ENCODE results near the gene WNT9B. TPM values are rescaled to one million over a fixed set of nuclear protein-coding genes. Genes with fewer than 3 reads are reported as not detected.

The WNT9B gene
- total and polyA plus RNA-seq, 9 of the 15 experiments (the other 6 are each of a cell fraction or from before 2014, with no cell fraction given) = not detected

DNA sequence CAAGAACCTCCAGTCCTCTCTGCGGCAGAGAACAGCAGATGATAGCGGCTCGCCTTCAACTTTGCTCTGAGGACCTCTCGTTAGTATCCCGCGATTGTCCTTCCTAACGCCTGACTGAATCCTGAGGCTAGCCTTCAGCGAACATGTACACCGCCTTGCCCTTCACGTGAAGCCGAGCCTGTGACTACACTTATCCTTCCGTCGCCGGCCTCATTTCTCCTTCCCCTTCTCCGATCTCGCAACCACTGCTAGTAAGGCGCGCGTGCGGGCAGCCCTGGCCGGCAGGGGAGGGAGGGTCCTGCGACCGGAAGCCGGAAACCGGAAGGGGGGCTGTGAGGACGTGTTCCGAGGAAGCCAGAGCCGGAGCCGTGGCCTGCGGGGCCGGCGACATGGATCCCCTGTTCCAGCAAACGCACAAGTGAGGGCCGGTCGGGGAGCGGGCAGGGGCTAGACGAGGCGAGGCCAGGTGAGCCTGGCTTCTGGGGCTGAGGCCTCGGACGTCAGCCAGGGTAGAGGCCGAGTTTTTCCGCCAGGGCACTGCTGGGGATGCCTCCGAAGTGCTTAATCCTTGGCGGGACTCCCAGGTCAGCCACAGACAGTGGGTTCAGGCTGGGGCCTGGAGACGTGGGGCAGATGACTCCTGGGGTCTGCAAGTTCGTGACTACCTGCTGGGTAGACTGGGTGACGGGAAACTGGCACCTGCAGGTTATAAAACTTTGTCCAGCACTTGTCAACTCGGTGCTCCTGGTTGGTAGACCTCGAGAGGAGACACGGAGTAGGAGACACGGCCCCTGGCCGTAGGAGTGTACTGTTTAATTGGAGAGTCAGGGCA is 71.6 kb downstream of the WNT9B start, which contains the start of gene GOSR2 (continued):
- TF ChIP-seq ZNF584 (CRISPR knock-in tag; IDR thresholded peaks at IDR 0.05; ENCODE audit: low read depth) (no peak), MCM3 (IDR thresholded peaks at IDR 0.05) (no peak), BCOR (IDR thresholded peaks at IDR 0.05) (no peak), KLF13 (tag; IDR thresholded peaks at IDR 0.05; ENCODE audit: borderline replicate concordance, low read depth) (no peak), JUN (IDR thresholded peaks at IDR 0.05; ENCODE audit: borderline replicate concordance, low read depth, low read length) (0 out of 2 replicates have a peak, but pooled peaks have one; percentile 58), JUN (CRISPR knock-in tag; IDR thresholded peaks at IDR 0.05; ENCODE audit: borderline replicate concordance) (no peak), ARNT (IDR thresholded peaks at IDR 0.05) (peak in 1 of 2 experiments; percentile 85; a peak in 1 of 4 replicates), ZNF589 (CRISPR knock-in tag; IDR thresholded peaks at IDR 0.05; ENCODE audit: low read depth) (peak; percentile 53; the same call in 1 of the 2 replicates), FOXK1 (CRISPR knock-in tag; IDR thresholded peaks at IDR 0.05; ENCODE audit: borderline replicate concordance) (no peak), NRF1 (conservative IDR thresholded peaks at IDR 0.05 in 1 of 2, IDR thresholded peaks at IDR 0.05 in 1 of 2) (peak; percentile 49 to 50; a peak in 2 of 4 replicates), ZNF184 (CRISPR knock-in tag; IDR thresholded peaks at IDR 0.05) (no peak), MAFF (IDR thresholded peaks at IDR 0.05; ENCODE audit: low read length) (no peak)
- TF ChIP-seq, protein P1, sequence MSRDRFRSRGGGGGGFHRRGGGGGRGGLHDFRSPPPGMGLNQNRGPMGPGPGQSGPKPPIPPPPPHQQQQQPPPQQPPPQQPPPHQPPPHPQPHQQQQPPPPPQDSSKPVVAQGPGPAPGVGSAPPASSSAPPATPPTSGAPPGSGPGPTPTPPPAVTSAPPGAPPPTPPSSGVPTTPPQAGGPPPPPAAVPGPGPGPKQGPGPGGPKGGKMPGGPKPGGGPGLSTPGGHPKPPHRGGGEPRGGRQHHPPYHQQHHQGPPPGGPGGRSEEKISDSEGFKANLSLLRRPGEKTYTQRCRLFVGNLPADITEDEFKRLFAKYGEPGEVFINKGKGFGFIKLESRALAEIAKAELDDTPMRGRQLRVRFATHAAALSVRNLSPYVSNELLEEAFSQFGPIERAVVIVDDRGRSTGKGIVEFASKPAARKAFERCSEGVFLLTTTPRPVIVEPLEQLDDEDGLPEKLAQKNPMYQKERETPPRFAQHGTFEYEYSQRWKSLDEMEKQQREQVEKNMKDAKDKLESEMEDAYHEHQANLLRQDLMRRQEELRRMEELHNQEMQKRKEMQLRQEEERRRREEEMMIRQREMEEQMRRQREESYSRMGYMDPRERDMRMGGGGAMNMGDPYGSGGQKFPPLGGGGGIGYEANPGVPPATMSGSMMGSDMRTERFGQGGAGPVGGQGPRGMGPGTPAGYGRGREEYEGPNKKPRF (IDR thresholded peaks at IDR 0.05; ENCODE audit: low read depth, low read length) = no peak
- TF ChIP-seq, protein P2, sequence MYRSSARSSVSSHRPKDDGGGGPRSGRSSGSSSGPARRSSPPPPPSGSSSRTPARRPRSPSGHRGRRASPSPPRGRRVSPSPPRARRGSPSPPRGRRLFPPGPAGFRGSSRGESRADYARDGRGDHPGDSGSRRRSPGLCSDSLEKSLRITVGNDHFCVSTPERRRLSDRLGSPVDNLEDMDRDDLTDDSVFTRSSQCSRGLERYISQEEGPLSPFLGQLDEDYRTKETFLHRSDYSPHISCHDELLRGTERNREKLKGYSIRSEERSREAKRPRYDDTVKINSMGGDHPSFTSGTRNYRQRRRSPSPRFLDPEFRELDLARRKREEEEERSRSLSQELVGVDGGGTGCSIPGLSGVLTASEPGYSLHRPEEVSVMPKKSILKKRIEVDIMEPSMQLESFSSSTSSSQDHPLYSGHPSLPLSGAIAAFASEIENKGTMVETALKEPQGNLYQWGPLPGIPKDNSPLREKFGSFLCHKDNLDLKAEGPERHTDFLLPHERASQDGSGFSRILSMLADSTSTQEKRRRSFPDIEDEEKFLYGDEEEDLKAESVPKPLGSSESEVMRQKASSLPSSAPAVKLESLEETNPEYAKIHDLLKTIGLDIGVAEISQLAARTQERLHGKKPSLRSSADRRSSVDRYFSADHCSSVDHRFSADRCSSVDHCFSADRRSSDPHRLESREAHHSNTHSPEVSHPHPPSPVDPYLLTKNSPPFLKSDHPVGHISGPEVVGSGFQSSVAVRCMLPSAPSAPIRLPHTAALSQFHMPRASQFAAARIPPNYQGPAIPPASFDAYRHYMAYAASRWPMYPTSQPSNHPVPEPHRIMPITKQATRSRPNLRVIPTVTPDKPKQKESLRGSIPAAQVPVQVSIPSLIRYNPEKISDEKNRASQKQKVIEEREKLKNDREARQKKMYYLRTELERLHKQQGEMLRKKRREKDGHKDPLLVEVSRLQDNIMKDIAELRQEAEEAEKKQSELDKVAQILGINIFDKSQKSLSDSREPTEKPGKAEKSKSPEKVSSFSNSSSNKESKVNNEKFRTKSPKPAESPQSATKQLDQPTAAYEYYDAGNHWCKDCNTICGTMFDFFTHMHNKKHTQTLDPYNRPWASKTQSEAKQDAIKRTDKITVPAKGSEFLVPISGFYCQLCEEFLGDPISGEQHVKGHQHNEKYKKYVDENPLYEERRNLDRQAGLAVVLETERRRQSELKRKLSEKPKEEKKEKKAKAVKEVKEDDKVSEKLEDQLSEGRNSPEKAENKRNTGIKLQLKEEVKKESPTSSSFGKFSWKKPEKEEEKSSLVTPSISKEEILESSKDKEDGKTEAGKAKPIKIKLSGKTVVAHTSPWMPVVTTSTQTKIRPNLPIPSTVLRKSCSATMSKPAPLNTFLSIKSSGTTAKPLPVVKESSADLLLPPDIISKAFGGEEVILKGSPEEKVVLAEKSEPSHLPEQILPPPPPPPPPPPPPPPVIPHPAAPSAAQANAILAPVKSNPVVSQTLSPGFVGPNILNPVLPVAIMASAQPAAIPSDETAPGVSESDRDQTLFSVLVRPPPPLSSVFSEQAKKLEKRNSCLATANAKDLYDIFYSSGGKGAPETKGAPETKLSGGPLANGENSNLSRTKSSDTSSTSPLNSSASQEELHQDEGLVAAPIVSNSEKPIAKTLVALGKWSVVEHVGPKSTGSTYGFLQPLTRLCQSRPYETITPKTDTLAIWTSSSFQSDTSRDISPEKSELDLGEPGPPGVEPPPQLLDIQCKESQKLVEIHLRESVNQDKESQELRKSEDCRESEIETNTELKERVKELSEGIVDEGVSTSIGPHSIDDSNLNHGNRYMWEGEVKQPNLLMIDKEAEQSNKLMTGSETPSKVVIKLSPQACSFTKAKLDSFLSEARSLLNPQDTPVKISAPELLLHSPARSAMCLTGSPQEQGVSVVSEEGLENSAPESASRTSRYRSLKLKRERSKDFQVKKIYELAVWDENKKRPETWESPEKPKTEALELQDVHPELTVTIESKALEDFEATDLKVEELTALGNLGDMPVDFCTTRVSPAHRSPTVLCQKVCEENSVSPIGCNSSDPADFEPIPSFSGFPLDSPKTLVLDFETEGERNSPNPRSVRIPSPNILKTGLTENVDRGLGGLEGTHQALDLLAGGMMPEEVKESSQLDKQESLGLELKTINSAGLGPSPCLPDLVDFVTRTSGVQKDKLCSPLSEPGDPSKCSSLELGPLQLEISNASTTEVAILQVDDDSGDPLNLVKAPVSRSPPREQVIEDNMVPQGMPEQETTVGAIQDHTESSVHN (IDR thresholded peaks at IDR 0.05; ENCODE audit: borderline replicate concordance in 1 of 2, low read depth in 1 of 2) = no peak
- TF ChIP-seq, protein P3, sequence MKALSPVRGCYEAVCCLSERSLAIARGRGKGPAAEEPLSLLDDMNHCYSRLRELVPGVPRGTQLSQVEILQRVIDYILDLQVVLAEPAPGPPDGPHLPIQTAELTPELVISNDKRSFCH (CRISPR knock-in tag; IDR thresholded peaks at IDR 0.05) = no peak
- TF ChIP-seq, protein P3 (tag; IDR thresholded peaks at IDR 0.05) = peak; percentile 84

Measured in K562 (cell line).